T-helper 2 cell (primary cell): ENCODE results near the gene PTPRD.

Source experiments
- DNase-seq, 5 experiments: peaks; one replicate each; pipeline versions ENCODE4 v3.0.0 to v3.0.0-alpha.2; 2012 to 2022

Gene PTPRD

DNA sequence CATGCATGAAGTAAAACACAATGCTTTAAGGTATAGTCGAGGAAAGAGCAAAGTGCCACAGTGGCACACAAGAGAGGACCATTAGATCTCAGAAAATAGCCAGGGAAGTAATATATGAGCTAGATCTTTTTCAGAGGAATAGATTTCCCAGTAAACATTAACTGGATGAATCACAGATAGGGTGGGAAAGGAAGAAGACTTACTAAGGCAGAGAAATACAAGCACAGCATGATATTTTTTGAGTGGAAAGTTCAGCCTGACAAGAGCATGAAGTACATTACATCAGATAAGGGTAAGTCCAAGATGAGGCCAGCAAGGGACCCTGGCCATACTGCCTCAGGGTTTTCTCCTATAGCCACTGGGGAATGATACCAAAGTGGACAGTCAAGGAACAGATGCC, 2008.6 kb downstream of the PTPRD start:
- no peak for DNase-seq

DNA sequence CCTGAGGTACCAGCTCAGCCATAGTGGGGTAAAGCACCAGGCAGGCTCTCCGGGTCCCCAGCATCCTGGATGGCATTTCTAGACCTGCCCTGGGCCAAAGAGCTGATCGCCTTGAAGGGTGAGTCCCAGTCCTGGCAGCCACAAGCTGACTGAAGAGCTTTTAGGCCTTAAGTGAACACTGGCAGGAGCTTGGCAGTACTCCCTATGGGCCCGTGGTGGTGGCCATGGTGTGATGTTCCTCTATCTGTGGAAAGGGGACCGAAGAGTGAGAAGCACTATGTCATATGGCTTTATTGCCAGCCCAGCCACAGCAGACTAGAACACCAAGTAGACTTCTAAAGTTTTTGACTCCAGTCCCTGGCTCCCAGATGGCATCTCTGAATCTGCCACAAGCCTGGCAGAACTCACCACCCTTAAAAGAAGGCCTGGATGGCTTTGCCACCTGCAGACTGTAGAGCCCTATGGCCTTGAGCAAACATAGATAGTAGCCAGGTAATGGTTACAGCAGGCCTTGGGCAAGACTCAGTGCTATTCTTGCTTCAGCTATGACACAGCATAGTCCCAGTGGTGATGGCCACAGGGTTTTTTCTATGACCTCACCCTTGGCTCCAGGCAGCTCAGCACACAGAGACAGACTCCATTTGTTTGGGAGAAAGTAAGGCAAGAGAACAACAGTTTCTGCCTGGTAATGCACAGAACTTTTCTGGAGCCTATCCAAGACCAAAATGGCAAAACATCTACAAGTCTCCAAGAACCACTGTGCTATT, 2011.7 kb downstream of the PTPRD start:
- DNase-seq: no peak

DNA sequence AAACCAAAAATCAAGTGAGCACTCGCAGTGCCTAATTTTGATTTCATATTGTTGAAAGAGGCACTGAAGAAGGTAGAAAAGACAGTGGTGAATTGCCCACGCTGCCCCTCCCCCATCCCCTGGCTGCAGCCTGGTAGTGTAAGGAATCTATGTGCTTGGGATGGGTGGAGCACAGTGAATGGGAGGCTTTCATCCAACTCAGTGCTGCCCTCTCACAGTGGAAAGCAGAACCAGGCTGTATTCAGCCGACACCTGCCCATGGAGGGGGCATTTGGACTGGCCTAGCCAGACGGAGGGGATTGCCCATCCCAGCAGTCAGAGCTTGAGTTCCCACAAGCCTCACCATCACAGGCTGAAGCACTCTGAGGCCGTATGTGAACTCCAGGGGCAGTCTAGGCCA, 2012.9 kb downstream of the PTPRD start:
- DNase-seq: no peak

DNA sequence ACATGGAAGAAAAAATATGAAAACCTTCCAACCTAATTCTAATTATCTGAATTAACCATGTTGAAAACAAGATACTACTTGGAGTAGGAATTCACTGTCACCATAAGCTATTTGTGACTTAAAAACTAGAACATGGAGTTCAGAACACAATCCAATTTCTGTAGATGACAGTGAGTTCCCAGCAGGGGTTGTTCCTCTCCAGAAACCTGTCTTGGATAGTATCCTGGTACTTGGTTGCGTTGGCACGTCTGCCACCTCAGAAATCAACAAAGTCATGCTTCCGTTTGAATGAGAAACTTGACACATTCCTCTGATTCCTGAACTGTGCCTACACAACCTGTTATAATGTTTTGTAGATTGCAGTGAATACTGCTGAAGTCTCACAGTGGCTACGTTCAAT, 2023.3 kb downstream of the PTPRD start:
- no peak for DNase-seq

DNA sequence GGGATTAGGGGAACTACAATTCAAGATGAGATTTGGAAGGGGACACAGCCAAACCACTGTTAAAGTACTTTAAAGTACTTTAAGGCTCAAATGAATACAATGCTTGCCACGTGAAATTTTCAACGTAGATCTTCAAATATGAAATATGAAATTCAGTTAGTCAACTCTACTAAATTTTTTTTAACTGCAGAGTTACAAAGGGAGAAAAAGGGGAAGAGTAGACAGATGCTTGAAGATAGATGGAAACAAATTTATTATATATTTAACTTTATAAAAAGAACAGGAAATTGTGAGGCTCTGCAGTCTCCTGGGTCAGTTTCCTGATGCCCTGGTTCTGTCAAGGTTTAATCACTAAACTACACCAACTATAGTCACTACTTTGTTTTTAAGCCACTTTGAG, 2027.8 kb downstream of the PTPRD start:
- no peak for DNase-seq

DNA sequence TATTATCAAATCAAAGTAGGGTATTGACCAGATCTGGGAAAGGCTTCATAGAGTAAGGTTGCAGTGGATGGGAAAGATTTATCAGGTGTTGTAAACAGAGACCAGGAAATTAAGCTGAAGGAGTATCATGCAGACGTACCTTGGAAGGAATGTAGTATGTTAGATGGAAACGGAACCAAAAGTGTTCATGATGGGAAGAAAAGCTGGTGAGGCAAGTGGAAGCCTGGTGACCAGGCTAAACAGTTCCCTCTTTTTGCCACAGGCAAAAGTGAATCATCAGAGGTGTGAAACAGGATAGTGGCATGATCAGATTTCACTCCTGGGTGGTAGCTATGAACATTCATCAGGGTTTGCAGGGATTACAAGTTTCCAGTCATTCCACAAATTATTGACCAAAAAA, 2033.1 kb downstream of the PTPRD start:
- DNase-seq: no peak

DNA sequence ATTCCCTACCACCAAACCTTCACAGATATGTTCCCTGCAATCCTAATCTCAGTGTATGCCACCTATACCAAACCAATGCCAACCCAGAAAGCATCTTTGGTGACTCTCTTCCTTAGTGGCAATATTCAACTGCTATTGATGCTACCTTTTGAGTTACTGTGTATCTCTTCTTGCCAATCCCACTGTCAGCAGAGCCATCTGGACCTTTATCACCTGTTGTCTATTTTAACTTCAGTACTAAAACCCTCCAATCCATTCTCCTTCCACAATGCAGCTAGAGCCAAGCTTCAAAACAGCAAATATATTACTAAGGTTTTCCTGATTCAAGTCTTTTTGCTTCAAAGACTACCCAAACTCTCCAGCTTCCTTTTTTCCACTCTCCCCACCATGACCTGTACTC, 2036.1 kb downstream of the PTPRD start:
- DNase-seq: no peak

DNA sequence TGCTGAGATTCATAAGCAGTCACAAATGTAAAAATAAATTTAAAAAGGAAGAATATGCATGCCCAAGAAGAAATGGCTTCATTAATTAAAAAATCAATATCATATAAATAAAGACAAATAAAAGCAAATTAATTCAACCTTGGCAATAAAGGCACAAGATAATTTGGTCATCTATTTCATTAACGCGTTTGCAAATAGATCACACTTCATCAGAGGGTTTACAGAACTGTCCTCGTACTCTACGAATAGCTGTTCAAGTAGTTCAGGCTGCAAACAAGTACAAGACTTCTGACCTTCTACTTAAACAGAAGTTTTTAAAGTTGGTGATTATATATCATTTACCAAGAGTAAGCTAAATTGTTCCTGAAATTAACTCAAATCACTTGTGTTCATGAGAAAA, 2038.0 kb downstream of the PTPRD start:
- DNase-seq: no peak

DNA sequence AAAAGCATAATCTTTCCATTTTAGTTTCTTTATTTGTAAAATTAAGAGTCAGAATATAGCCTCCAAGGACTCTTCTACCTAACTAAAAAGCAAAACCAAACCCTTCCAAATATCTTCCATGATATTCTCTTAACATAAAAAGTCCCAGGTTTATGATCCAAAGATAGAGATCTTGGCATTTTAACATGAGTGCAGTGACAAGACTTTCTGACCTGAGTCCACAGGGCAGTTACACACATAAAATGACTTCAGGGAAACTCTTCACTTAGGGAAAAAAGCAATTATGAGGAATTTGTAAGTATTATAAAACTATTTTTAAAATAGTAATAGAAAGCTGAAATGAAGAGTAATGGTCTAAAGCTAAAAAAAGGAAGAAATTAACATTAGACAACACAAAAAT, 2040.6 kb downstream of the PTPRD start:
- no peak for DNase-seq

DNA sequence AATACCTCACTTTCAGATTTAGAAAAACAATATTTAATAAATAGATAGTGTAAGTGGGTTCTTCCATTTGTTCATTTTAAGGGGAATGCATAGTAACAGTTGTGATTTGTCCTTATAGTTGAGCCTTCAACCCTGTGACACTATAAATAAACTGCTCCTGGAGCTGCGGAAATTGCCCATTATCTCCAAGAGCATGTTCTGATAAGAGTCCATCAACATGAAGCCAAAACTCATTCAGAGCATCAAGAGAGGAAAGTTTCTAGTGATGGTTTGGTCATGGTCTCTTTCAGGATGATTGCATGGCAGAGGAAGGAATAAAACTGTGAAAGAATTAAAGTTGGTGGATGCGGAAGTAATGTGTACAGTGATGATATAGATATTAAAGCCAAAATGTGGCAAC, 2041.2 kb downstream of the PTPRD start:
- no peak for DNase-seq

DNA sequence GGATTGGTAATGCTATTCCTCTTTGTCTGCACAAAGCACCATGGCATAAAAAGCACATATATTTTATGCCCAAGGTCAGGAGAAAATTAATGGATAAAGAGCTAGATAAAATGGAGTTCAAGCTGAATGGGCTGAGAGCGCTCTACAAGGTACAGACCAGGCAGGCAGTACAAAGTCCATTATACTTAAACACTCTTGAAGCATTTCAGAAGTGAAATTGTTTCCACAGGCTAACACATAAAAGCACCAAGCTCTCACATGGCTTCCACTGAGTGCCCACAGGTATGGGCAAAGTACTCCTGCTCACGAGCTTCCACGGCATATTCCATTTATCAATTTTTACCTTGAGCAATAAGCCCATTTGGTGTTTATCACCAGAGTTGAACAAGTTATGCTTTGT, 2042.0 kb downstream of the PTPRD start:
- DNase-seq: no peak

DNA sequence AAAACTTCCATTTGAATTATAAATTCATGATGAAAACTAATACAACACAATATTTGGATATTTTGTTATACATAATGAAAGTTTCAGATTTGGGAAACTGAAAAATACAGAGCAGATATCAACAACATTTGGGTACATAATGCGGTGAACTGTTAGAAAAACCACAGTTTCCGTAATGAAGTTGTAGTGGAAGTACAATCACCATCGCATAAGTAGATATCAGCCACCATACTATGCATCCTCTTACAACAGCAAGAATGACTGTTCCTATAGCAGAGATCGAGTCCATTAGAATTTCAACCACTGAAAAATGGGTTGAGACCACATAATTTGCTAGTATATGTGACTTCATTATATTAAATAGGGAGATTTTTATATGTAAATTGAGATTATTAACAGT, 2043.0 kb downstream of the PTPRD start:
- peak in 1 of 5 experiments; percentile 7 for DNase-seq

DNA sequence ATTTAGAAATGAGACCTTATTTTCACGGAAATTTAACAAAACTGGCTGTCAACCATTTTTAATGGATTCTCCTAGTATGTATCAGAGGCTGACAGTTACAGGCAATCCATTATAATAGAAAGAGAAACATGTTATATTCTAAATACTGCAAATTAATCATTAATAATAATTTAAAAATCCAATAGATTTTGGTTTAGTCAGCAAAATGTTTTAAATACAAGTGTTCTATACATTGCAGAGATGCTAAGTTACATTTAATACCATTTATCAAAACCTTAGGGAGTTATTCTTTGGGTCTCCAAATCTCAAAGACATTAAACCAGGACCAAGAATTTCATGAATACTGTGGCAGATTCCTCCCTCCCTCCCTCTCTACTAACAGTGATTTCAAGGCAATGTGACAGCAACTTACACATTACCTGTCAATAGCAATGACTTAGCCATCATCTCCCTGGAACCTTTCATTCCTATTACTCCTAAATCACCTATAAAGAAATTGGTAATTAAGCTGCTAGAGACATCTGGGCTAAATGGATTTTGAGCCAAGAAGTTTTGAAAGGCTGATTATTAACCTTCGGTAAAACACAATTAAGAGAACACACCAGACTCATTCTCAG, 2044.7 kb downstream of the PTPRD start:
- DNase-seq: no peak

DNA sequence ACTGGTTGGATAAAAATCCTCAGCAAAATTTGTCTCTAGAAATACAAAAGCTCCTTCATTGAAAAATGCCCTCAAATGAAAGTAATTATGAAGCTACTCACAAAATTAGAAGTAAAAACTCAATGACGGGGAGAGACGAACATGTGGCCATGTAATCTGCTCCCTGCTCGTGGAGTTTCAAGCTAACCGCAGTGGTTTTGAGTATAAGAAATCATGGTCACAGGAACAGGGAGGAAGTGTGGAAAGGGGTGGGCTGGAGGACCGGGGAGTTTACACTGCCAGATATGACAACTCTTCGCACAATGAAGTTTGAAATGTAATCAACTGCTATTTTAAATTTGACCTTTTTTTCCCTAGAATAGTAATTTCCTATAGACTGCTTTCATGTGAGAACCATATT, 2047.8 kb downstream of the PTPRD start:
- DNase-seq: peak in 1 of 5 experiments; percentile 12

DNA sequence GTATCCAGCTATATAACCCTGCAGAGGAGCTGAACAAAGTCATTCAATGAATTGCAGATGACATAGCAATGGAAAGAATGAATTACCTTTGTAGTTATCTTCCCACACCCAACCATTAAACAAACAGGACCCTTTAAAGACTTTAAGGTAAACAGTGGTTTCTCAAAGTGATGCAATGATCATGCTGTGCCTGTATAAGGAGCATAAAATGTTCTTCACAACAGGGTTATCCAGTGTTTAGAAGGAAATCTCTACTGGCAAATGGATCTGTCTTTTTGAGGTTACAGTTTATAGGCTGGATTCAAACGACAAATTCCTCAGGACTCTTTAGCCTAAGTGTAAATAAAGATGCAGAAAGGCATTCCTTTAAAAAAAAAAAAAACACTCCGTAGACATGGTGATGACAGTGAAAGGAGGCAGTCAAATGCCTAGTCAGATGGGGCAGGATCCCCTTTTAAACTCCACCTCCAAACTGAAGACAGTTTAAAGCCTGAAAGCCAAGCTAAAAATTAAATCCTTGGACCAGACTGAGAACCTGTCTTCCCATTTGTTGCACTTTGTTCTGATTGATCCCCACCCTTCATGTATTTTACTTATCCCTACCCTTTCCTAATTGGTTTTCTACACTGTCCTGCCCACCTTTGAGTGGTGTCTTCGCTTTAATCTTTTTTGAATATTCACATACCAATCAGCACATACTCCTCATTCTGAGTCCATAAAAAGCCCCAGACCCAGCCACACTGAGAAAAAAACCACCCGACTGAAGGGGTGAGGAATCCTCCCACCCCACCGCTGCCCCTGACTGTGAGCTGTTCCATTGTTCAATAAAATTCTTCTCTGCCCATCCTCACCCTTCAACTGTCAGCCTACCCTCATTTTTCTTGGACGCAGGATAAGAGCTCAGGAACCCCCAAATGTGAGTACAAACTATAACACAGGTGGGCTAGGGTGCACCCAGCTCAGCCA, 2052.0 kb downstream of the PTPRD start:
- no peak for DNase-seq

DNA sequence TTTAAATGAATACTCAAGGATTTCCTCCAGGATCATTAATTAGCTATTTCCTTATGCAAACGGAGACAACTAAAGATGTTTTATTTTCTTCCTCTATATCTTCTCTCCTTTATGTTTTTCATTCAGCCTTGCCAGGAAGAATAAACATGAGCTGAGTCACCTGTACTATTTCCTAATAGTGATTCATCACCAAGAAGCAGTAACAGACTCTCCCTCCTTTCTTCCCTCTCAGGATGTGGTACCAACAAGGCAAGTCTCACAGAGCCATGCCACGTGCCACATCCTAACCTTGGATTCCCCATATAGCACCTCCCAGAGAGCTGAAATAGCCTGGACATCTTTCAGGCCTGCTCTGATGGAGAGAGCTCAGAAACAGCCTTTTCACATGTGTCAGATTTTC, 2054.6 kb downstream of the PTPRD start:
- DNase-seq: no peak

DNA sequence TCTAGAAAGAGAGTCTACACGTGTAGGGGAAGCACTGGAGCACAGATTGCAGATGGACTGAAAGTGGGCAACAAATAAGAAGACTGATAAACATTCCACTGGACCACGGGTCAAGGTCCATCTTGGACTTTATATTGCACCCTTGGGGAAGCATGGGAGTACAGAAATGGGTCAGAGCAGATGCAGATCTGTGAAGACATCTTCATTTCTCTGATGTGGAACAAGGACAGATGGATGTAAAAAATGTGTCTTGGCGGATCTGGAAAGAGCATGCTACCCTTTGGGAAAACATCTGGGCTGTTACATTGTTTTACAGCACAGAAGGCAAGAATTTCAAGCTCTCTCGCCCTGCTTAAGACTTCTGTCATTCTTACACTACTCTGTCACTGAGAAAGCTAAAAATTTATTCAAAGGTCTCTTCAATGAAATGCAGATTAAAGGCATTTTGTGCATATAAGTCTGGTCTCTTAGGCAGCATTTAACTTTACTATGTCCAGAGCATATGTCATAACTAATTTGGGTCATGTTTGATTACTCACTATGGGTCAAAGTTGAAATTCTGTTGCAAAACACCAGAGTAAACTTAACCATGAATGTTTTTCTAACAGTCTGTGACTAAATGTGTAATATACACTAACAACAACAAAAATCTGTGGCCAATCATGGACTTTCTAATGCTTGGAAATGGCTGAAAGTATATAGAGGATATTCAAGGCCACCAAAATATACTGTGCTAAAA, 2056.9 kb downstream of the PTPRD start:
- DNase-seq: no peak

DNA sequence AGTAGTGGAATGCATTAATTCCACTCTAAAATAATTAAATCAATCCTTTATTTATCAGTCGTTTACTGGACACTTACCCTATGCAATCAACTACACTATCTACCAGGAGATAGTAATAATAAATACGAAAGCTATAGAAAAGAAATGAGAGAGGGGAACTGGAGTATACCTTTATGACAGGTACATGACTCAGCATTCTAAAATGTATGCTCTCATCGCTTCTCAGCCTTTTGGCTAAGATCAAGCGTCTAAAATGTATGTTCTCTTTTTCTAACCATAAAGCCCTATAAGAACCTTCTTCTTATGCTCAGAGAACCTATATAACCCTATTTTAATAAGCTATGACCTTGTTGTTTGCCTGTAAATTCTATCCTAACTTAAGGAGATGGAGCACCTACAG, 2059.4 kb downstream of the PTPRD start:
- no peak for DNase-seq

DNA sequence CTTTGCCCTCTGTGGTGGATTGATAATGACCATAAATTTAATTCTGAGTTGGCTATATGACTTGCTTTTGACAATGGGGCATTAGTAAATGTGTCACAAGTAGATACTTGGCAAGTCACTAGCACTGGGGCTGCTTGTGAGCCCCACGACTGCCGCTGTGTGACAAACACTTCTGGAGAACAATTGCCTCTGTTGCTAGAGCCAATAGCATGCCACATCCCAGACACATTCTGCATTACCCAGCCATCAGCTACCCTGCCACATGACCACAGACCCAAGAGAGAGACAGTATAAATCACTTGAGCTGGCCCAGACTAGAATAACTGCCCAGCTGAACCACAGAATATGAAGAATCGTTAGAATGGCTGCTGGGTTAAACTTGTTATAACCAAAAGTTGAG, 2060.1 kb downstream of the PTPRD start:
- DNase-seq: no peak

DNA sequence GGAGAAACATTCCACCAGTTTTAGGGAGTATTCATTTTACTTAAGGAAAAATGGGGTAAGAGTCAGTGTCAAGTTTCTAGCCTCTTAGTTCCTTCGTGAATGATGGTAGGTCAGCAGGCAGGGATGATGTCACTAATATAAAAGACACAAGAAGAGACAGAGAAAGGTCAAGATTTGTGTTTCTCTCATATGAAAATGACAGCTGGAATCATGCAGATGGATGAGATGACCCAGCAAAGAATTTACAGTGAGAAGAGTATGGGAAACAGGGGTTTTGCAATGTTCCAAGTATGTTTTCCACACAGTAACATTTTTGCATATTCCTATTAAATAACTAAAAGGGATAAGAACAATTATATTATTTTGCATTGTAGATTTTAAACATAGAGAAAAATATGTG, 2063.6 kb downstream of the PTPRD start:
- no peak for DNase-seq

DNA sequence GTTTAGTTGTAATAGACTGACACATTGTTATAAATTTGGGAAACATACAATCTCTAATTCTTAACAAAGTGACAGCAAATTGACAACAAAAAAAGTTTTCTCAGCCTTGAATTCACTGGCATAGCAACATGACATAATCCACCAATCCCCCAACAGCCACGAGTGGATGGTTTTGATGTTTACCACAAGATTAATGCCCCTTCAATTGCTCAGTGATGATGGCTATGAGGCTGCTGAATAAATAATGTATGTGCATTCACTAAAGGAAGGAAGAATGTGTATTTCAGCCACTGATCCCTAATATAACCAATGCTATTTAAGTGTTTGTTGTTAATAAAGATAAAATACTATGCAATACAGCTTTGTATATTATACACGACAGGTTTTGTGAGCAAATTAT, 2069.6 kb downstream of the PTPRD start:
- no peak for DNase-seq

DNA sequence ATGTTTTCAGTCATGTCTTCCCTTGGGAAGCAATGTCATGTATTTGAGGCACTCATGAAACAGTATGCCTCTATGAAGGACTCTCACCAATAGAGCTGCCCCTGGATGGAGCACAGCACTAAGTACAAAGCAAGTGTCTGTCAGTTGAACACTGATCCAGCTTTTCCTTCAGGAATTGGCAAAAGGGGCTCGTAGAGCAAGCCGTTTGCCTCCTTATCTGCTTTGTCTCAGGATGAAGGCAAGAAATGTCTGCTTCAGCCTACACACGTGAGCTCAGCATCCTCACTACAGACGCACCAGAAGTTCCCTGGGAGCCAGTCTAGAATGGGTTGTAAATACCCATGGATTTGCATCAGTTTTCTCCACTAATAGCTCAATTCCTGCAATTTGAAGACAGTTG, 2070.3 kb downstream of the PTPRD start:
- no peak for DNase-seq

DNA sequence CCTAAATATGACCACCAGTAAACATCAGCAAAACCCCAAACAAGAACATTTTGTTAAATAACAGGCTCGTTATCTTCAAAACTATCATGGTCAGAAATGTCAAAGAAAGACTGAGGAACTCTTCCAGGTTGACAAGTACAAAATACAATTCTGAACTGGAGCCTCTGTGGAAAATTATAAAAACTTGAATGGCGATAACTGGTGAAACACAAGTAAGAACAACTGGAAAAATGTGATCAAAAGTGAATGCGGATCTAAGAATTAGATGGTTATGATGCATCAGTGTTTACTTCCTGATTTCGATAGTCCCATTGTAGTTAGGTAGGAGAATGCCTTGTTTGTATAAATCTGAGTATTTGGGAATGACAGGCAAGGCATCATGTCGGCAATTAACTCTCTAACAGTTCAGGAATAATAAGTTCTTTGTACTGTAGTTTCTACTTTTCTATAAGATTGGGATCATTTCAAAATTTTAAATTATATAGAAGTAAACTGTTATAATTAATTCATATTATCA, 2073.1 kb downstream of the PTPRD start:
- DNase-seq: no peak
